HG02884 (cell line): Measurements from ENCODE around the gene PHOSPHO2.

Experiments
- ATAC-seq: cut with Tn5 transposase; IDR thresholded peaks from one replicate; pipeline ENCODE4 v1.9.1; 2021; ENCODE audit warnings: mild to moderate bottlenecking, moderate library complexity; ENCODE audit not compliant: unreplicated experiment

The PHOSPHO2 gene

GRCh38 chr2:169715379-169716237, 21.3 kb downstream of the PHOSPHO2 start:
- ATAC-seq, result no peak

DNA sequence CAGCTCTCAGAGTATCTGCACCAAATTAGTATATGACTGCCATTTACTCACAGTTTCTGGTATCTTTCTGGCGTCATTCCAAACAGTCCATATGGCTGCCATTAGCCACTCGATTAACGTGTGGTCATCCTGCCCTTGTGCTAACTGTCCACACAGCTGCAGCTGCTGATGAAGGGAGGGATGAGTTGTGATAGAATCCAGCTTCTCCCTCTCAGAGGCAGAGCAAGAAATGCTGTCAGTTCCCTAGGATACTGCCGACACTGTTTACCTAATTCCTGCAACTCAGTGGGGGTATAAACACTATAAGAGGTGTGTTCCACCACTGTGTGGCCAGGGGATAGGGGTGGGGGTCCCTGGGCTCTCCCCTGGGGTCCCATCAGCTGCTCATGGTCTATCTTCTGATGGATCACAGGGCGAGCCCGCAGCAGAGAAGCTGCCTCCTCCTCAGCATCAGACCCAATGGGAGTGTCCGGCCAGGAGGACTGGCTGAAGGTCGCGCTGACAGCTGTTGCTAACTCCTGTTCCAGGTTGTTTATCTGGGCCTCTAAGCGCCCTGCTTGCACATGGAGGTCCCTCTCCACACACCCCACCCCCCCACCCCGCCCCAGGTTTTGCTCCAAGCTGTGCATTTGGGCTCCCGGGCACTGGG, 22.1 kb downstream of the PHOSPHO2 start:
- no peak for ATAC-seq

- ATAC-seq, result no peak
These were observed 22.8 kb downstream of the PHOSPHO2 start for GRCh38 chr2:169716938-169717690.

DNA sequence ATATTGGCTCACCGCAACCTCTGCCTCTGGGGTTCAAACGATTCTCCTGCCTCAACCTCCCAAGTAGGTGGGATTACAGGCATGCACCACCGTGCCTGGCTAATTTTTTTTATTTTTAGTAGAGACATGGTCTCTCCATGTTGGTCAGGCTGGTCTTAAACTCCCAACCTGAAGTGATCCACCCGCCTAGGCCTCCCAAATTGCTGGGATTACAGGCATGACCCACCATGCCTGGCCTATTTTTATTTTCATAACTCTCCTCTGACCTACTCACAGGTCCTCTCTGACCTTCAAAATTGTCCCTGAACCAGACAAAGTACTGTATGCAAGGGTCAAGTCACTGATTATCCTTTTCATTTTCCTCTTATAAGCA, 23.4 kb downstream of the PHOSPHO2 start:
- ATAC-seq, result no peak

GRCh38 chr2:169718930-169719504, 24.7 kb downstream of the PHOSPHO2 start:
- ATAC-seq, result no peak

DNA sequence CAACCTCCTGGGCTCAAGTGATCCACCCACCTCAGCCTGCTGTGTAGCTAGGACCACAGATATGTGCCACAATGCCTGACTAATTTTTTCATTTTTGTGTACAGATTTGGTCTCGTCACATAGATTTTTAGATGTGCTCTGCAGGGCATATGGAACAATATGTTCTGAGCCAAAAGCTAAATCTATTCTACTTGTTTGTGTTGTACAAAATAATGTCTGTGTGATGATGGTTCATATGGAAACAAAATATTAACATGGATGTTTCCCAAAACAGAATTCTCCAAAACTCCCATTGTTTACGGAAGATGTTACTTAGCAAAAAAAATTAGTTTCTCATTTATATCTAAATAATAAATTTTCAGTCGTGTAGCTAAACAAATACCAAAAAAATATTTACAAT, 26.7 kb downstream of the PHOSPHO2 start:
- no peak for ATAC-seq

DNA sequence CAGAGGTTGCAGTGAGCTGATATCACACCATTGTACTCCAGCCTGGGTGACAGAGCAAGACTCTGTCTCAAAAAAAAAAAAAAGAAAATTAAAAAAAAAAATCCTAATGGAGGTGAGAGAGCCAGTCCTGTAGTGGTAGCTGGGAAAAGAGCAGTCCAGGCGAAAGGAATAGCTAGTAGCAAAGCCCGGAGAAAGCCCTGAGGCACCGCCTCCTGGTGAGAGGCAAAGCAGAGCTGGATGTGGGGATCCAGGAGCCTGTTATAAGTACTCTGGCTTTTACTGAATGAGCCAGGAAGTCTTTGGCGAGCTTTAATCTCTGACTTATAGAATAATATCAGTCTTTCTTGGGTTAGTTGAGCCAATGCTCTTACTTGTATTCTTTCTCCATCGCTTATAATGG, 32.8 kb downstream of the PHOSPHO2 start:
- no peak for ATAC-seq

- no peak for ATAC-seq
These were observed 35.0 kb downstream of the PHOSPHO2 start for GRCh38 chr2:169729274-169729605.

GRCh38 chr2:169732075-169732474, 37.8 kb downstream of the PHOSPHO2 start:
- ATAC-seq, result no peak

GRCh38 chr2:169732583-169733358, 38.5 kb downstream of the PHOSPHO2 start:
- ATAC-seq, result no peak

- ATAC-seq, result peak; percentile 31
These were observed 40.0 kb downstream of the PHOSPHO2 start for GRCh38 chr2:169734169-169734847.

- ATAC-seq, result no peak
These were observed 41.4 kb downstream of the PHOSPHO2 start for GRCh38 chr2:169735623-169736022.

- no peak for ATAC-seq
These were observed 42.6 kb downstream of the PHOSPHO2 start for GRCh38 chr2:169736902-169737301.

DNA sequence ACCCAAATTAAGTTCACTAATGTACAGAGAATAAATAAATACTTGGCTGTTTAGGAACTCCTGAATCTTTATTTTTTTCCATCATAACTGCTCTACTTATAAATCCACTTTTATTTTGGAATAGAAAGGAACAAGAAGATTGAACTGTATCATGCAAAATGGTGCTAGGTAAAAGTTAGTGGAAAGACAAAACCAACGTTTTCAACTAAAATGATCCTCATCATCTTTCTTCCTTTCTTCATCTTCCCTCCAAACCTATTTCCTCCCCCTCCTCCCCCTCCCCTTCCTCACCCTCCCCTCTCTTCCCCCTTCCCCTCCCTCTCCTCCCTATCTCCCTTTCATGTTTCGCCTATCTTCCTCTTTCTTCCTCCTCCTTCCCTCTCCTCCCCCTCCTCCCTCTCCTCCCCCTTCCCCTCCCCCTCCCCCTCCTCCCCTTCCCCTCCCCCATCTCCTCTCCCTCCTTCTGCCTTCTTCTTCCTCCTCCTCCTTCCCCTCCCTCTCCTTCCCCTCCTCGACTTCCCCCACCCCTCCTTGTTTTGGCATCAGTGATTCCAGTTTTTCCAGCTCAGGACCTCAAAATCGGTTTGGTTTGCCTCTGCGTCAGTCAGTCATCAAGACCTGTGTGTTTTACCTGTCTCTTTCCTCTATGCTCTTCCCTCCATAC, 44.4 kb downstream of the PHOSPHO2 start:
- ATAC-seq, result no peak

DNA sequence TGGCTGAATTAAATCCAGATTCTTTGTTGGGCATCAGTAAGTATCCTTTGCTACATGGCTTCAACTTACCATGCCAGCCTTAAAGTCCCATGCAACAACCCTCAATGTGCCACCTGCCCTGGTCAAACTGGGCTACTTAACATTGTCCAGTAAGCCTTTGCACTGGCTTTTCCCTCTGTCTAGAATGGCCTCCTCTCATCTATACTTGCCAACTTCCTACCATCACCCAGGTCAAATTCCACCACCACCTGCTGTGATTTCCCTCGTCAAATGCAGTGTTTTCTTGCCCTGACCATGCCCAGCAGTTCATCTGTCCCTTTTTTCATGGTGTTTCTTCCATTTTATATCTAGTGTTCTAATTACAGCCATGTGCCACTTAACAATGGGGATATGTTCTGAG, 45.1 kb downstream of the PHOSPHO2 start:
- no peak for ATAC-seq

DNA sequence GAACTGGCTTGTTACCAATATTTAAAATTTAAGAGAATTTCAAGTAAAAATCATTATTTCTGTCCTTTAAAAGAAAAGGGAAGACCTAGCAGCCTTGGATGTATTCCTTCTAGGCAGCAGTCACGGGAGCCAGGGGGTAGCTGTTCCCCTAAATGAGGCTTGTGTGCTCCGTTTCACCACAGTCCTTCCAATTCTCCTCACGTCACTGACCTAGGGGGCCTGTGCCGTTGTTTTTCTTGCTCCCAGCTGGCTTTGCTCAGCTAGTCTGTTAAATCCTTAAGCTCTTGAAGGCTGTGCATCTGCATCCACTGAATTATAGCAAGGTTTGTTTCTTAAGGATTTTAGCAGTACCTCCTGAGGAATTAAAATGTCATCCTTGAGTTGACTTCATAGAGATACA, 49.3 kb downstream of the PHOSPHO2 start:
- no peak for ATAC-seq

GRCh38 chr2:169746240-169746639, 52.0 kb downstream of the PHOSPHO2 start:
- no peak for ATAC-seq

DNA sequence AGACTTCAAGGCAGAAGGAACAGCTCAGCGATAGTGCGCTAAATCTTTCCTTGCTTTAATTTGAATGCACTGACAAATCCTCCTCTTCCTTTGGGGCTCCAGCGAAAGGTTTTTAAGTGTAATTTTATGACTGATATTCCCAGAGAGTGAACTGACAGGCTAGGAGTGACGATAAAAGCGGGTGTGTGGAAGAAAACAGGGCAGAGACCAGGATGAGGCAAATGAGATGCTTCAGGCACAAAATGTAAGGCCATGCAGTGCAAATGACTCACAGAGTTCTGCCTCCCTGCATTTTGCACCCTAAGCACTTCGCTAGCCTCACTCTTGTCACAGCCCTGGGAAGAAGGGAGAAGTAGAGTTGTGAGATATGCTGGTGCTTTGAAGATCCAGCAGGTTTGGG, 54.0 kb downstream of the PHOSPHO2 start:
- no peak for ATAC-seq
